Natural killer cell (primary cell): Measurements from ENCODE around the gene TRRAP. TPM values are rescaled to one million over a fixed set of nuclear protein-coding genes. Genes with fewer than 3 reads are reported as not detected.

Source experiments
- ATAC-seq, 3 donors: fragments of 150-1000 bp in 2 of 3; fragments of 200-7000 bp in 1 of 3; cut with Tn5 transposase; 1 replicate in 1 of 3; 2 replicates in 2 of 3; pipeline ENCODE4 v1.10.0; 2021; ENCODE audit warnings: mild to moderate bottlenecking in 2 of 3, moderate library complexity in 2 of 3
- DNase-seq, 2 donors: peaks; one replicate each; pipeline versions ENCODE4 v3.0.0 to v3.0.0-alpha.2; 2013 to 2021; ENCODE audit warnings: mixed read lengths in 1 of 2
- H3K27ac ChIP-seq: one replicate; pipeline ENCODE4 v1.5.1; 2013; ENCODE audit warnings: mild to moderate bottlenecking, low read length
- H3K27me3 ChIP-seq: one replicate; pipeline ENCODE4 v1.6.1; 2013; ENCODE audit warnings: low read length; ENCODE audit not compliant: control insufficient read depth, insufficient read depth
- H3K36me3 ChIP-seq: one replicate; pipeline ENCODE4 v1.6.1; 2013; ENCODE audit warnings: low read length; ENCODE audit not compliant: control insufficient read depth, insufficient read depth
- H3K4me1 ChIP-seq: one replicate; pipeline ENCODE4 v1.6.1; 2013; ENCODE audit warnings: low read length; ENCODE audit not compliant: control insufficient read depth, insufficient read depth
- H3K4me3 ChIP-seq: one replicate; pipeline ENCODE4 v1.5.1; 2013; ENCODE audit warnings: low read length
- H3K9me3 ChIP-seq: one replicate; pipeline ENCODE4 v1.6.1; 2013; ENCODE audit warnings: low read length; ENCODE audit not compliant: control insufficient read depth, insufficient read depth
- H3K27ac Mint-ChIP-seq, 2 donors: one replicate each; pipeline ENCODE4 v1.8.0; 2022; ENCODE audit warnings: mild to moderate bottlenecking in 2 of 2, mixed read lengths in 2 of 2, moderate library complexity in 1 of 2
- H3K27me3 Mint-ChIP-seq, 2 donors: one replicate each; pipeline ENCODE4 v1.8.0; 2022; ENCODE audit warnings: low read depth in 2 of 2, mixed read lengths in 2 of 2
- H3K36me3 Mint-ChIP-seq: one replicate; pipeline ENCODE4 v1.8.0; 2022; ENCODE audit warnings: mixed read lengths
- H3K4me1 Mint-ChIP-seq, 2 donors: one replicate each; pipeline ENCODE4 v1.8.0; 2022; ENCODE audit warnings: mixed read lengths in 2 of 2
- H3K4me3 Mint-ChIP-seq: one replicate; pipeline ENCODE4 v1.8.0; 2022; ENCODE audit warnings: mild to moderate bottlenecking, moderate library complexity, mixed read lengths
- H3K9me3 Mint-ChIP-seq, 2 donors: one replicate each; pipeline ENCODE4 v1.8.0; 2022; ENCODE audit warnings: mixed read lengths in 2 of 2
- CTCF ChIP-seq: fragments of 200-600 bp; IDR thresholded peaks from one replicate; pipeline ENCODE4 v1.8.0; 2022; ENCODE audit warnings: antibody characterized with exemption
- WGBS: methylation state at CpG from one replicate; pipeline ENCODE4 v1.1.7; 2013; ENCODE audit warnings: missing lambda C conversion rate; ENCODE audit not compliant: insufficient coverage; 5-methylcytosine and 5-hydroxymethylcytosine counted together
- intact Hi-C: fragments of 100-400 bp; cut with micrococcal nuclease; formaldehyde crosslinking; loops from one replicate; pipeline ENCODE4 v1.14.2; 2022
- total RNA-seq, 4 donors: library from RNA; stranded (reverse); fragments of 120-200 nt in 1 of 4; gene quantifications; one replicate each; pipeline versions ENCODE4 v1.2.3 to v1.2.4, GENCODE V29; 2013 to 2022

The TRRAP gene
- total RNA-seq, 3 donors from 2014 or later (not counting 1 experiment from before 2014, with no cell fraction given): 45.4 to 62.9 (median 62.4) TPM

GRCh38 chr7:98956469-98956868 is 78.1 kb downstream of the TRRAP start:
- WGBS: 95% methylated on average over 9 of the region's 9 CpGs
- Histone ChIP-seq H3K27ac (no peak overlapping the region), H3K27me3 (no peaks in the 10 kb centered on the region), H3K4me1 (no peaks in the 10 kb centered on the region), H3K4me3 (no peak overlapping the region), H3K9me3 (no peaks in the 10 kb centered on the region), H3K36me3 (peaks cover 89% of the 10 kb centered on the region)
- Mint-ChIP-seq H3K27me3 (no peaks in the 10 kb centered on the region), H3K4me3 (no peak overlapping the region), H3K27ac (no peak overlapping the region), H3K9me3 (no peaks in the 10 kb centered on the region), H3K4me1 (no peaks in the 10 kb centered on the region), H3K36me3 (peaks cover 35% of the 10 kb centered on the region)
- no peak for TF ChIP-seq CTCF
- intact Hi-C loops: no loop called here
- ATAC-seq (no peak), DNase-seq (no peak)

GRCh38 chr7:98956937-98957336 is 78.6 kb downstream of the TRRAP start:
- Histone ChIP-seq H3K36me3 (peaks cover 87% of the 10 kb centered on the region), H3K27ac (no peak overlapping the region), H3K4me3 (no peak overlapping the region), H3K4me1 (no peaks in the 10 kb centered on the region), H3K27me3 (no peaks in the 10 kb centered on the region), H3K9me3 (no peaks in the 10 kb centered on the region)
- H3K36me3 Mint-ChIP-seq: peaks cover 30% of the 10 kb centered on the region
- H3K27me3 Mint-ChIP-seq: no peaks in the 10 kb centered on the region
- ATAC-seq (no peak), DNase-seq (no peak)
- 98% methylated on average over 9 of the region's 9 CpGs for WGBS
- H3K9me3 Mint-ChIP-seq: no peaks in the 10 kb centered on the region
- no peak for TF ChIP-seq CTCF
- H3K27ac Mint-ChIP-seq: peak overlapping the region in 1 of 2 donors; percentile 33
- intact Hi-C loops: no loop called here
- H3K4me3 Mint-ChIP-seq: no peak overlapping the region
- H3K4me1 Mint-ChIP-seq: no peaks in the 10 kb centered on the region

- 98% methylated on average over 11 of the region's 11 CpGs for WGBS
- H3K4me3 ChIP-seq: no peak overlapping the region
- Mint-ChIP-seq H3K27me3 (no peaks in the 10 kb centered on the region), H3K27ac (peak overlapping the region in 1 of 2 donors; percentile 33), H3K4me3 (no peak overlapping the region), H3K36me3 (peaks cover 22% of the 10 kb centered on the region), H3K4me1 (no peaks in the 10 kb centered on the region), H3K9me3 (no peaks in the 10 kb centered on the region)
- H3K36me3 ChIP-seq: peaks cover 89% of the 10 kb centered on the region
- no peaks in the 10 kb centered on the region for H3K27me3 ChIP-seq
- no peak overlapping the region for H3K27ac ChIP-seq
- DNase-seq (no peak), ATAC-seq (no peak)
- no peaks in the 10 kb centered on the region for H3K4me1 ChIP-seq
- H3K9me3 ChIP-seq: no peaks in the 10 kb centered on the region
- intact Hi-C loops: no loop called here
- TF ChIP-seq CTCF: no peak
Measured at GRCh38 chr7:98957766-98958165, 79.4 kb downstream of the TRRAP start.

- H3K36me3 Mint-ChIP-seq: peaks cover 11% of the 10 kb centered on the region
- DNase-seq: no peak
- Histone ChIP-seq H3K4me3 (no peak overlapping the region), H3K4me1 (no peaks in the 10 kb centered on the region), H3K36me3 (peaks cover 89% of the 10 kb centered on the region), H3K27me3 (no peaks in the 10 kb centered on the region), H3K27ac (no peak overlapping the region), H3K9me3 (no peaks in the 10 kb centered on the region)
- no peaks in the 10 kb centered on the region for H3K4me1 Mint-ChIP-seq
- no peak for TF ChIP-seq CTCF
- intact Hi-C loops: no loop called here
- H3K27me3 Mint-ChIP-seq: no peaks in the 10 kb centered on the region
- H3K4me3 Mint-ChIP-seq: no peak overlapping the region
- ATAC-seq: no peak
- WGBS: 99% methylated on average over 9 of the region's 9 CpGs
- H3K27ac Mint-ChIP-seq: peak overlapping the region in 1 of 2 donors; percentile 7
- no peaks in the 10 kb centered on the region for H3K9me3 Mint-ChIP-seq
Measured at GRCh38 chr7:98958968-98959367, 80.6 kb downstream of the TRRAP start.
